NCI-H2081 treated with DMSO at 0.1 percent for 48 hours (cell line): ENCODE results near the gene TRIM67.
A peak's percentile ranks its signal among the peaks of the same experiment; 100 is the strongest.

Experiments
- DNase-seq: peaks from one replicate; lab custom pipeline; 2025; lab: John Stamatoyannopoulos, UW

Gene TRIM67

GRCh38 chr1:231233735-231234417 lies 72.0 kb downstream of the TRIM67 start:
- DNase-seq = no peak

- no peak for DNase-seq
These were observed 72.6 kb downstream of the TRIM67 start for GRCh38 chr1:231234506-231234905.

GRCh38 chr1:231235526-231236207 lies 73.8 kb downstream of the TRIM67 start:
- DNase-seq = no peak

- DNase-seq = peak; percentile 46
These were observed 74.3 kb downstream of the TRIM67 start for GRCh38 chr1:231236208-231236591.

GRCh38 chr1:231236938-231237337 lies 75.1 kb downstream of the TRIM67 start:
- DNase-seq = no peak

GRCh38 chr1:231238298-231238697 lies 76.4 kb downstream of the TRIM67 start:
- no peak for DNase-seq

GRCh38 chr1:231240531-231240882 lies 78.6 kb downstream of the TRIM67 start:
- no peak for DNase-seq

GRCh38 chr1:231240883-231241735 lies 79.3 kb downstream of the TRIM67 start, which contains the start of gene GNPAT:
GNPAT (plus strand) TSS chr1:231241212; CDS start chr1:231241379, 167 bp downstream.
- no peak for DNase-seq

GRCh38 chr1:231241750-231242149 lies 79.9 kb downstream of the TRIM67 start:
- DNase-seq = no peak

- DNase-seq = no peak
These were observed 80.8 kb downstream of the TRIM67 start for GRCh38 chr1:231242516-231243198.

- DNase-seq = no peak
These were observed 86.9 kb downstream of the TRIM67 start for GRCh38 chr1:231248778-231249177.

- DNase-seq = no peak
These were observed 90.5 kb downstream of the TRIM67 start for GRCh38 chr1:231252336-231252735.

GRCh38 chr1:231260351-231260750 lies 98.5 kb downstream of the TRIM67 start:
- no peak for DNase-seq

GRCh38 chr1:231264642-231265041 lies 102.8 kb downstream of the TRIM67 start:
- no peak for DNase-seq

- DNase-seq = no peak
These were observed 103.5 kb downstream of the TRIM67 start for GRCh38 chr1:231265379-231265778.

GRCh38 chr1:231266811-231267322 lies 105.0 kb downstream of the TRIM67 start:
- DNase-seq = no peak
